HG02973 (cell line): ENCODE measurements around the gene FKBP6.
"Not testable (repeated sequence)": the region's sequence is repeated elsewhere in the genome, so short reads cannot be mapped to it uniquely, and the experiment has no call there.

Experiments
- ATAC-seq: cut with Tn5 transposase; IDR thresholded peaks from one replicate; pipeline ENCODE4 v1.9.1; 2021; ENCODE audit warnings: moderate library complexity; ENCODE audit not compliant: unreplicated experiment

The FKBP6 gene

DNA sequence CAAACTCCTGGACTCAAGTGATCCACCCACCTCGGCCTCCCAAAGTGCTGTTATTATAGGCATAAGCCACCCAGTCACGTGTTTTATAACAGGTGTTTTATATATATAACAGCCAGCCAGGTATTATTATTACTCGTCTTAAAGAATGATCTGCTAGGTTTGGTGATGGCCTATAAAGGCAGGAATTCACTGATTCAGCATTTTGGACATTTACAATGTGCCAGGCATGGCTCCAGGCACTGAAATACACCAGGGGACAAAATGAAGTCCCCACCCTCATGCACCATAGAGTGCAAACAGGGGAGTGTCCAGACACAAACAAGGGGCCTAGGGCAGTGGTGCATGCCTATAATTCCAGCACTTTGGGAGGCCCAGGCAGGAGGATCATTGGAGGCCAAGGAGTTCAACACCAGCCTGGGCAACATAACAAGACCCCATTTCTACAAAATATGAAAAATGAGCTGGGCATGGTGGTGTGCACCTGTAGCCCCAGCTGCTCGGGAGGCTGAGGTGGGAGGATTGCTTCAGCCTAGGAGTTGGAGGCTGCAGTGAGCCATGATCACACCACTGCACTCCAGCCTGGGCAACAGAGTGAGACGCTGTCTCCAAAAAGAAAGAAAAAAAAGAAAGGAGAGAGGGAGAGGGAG lies 4.4 kb upstream of the FKBP6 start:
- ATAC-seq: not testable (repeated sequence)

DNA sequence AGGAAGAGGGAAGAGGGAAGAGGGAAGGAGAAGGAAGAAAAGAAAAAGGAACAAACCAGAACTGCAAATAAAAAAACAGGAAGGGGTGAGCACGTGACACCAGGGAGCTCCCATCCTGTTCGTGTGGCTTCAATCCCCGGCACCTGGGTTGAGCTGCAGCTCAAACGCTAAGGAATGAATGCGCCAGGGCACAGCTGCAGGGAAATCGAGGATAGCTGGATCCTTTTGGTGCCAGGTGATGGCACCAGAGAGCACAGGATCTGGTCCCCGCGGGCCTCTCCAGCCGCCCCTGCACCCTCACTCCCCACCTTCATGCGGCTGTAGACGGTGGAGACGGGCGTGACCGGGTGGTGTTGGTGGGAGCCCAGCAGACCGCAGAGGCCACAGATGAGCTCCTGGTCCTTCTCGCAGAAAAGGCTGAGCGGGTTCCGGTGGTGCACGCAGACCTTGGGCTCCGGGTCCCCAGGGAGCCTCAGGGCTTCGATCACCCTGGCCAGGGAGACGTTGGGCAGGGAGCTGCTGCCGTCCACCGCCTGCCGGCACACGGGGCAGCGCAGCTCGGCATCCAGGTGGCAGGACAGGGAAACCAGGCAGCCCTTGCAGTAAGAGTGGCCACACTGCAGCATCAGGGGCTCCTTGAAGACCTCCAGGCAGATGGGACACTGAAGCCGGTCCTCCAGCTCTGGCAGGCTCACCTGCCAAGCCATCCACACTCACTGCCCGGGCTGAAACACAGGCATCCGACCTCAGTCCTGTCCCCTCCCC lies 3.7 kb upstream of the FKBP6 start:
- ATAC-seq: not testable (repeated sequence)

DNA sequence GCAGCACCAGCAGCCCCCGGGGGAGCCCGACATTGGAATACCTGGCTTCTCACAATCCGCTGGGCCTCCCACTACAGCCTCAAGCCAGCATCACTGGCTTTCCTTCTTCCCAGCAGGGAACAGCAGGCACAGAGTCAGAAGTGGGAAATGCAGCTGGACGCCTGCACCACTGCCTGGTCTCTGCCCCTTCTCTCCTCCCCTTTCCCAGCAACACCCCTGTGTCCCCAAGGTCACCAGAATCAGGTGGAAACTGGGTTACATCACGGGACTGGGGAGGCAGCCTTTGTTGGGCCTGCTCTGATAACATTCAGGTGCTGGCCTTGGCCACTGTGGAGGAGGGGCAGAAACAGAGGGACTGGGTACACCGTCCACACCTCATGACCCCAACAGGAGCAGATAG lies 2.5 kb upstream of the FKBP6 start:
- ATAC-seq: not testable (repeated sequence)

DNA sequence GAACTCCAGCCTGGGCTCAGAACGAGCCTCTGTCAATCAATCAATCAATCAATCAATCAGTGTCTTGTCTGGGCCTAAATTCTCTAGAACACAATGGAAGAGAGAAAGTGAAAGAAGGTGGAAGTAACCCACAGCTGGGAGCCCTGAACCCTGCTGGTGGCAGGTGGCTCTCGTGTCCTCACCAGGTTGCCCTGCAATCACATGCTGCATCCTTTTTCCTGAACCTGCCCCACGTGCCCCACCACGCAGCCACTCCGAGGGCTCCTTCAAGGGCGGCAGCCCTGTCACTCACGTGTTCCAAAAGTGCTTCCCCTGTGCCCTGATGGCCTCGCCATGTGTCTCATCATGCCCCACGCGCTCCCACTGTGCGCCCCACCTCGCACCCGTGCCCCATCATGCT lies 512 bp upstream of the FKBP6 start:
- ATAC-seq: not testable (repeated sequence)

DNA sequence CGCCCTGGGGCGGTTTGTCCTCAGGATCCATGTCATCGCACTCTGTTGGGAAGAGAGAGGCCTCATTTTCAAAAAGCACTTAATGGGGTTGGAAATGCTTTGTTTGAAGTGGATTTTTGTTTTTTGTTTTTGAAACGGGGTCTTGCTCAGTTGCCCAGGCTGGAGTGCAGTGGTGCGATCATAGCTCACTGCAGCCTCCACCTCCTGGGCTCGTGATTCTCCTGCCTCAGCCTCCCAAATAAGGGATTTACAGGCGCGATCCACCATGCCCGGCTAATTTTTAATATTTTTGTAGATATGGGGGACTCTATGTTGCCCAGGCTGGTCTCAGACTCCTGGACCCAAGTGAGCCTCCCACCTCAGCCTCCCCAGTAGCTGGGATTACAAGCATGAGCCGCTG lies 735 bp downstream of the FKBP6 start:
- ATAC-seq: no peak

DNA sequence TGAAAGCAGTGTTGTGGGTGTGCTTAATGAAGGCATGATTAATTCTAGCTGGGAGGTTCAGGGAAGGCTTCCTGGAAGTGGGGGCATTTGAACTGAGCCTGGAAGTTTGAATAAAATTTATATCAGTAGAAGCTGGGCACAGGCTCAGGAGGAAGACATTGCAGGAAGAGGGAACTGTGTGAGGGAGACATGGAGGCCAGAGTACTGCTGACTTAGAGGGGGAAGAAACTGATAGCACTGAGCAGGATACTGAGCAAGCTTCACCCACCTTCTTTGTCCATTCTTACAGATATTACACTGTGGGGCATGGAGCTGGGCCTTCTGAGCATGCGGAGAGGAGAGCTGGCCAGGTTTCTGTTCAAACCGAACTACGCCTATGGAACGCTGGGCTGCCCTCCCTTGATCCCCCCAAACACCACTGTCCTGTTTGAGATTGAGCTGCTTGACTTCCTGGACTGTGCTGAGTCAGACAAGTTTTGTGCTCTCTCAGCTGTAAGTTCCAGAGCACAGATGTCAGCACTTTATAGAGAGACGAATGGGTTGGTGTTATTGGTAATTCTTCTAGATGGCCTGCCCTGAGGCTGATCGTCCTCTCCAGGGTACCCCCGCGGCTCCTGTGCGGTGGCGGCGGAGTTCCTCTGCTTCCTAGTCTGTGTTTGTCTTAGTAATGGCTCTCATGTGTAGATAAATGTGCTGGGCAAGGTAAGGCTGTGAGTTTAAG lies 2.1 kb downstream of the FKBP6 start:
- no peak for ATAC-seq

DNA sequence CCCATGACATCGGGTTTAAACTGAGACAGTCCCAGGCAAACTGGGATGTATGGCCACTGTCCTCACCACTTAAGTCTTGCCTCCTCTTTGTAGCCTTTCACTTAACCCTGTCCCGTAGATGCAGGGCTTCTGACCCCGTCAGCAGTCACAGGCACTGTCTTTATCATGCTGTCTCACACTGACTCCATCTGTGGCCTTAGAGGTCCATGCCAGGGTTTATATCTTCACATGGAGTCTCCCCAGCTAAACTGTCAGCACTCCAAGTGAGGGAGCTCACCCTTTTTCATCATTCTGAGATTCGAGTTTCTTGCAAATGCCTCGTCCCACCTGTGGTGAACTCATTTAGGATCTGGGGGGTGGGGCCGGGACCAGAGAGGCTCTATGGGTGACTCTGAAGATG lies 2.8 kb downstream of the FKBP6 start:
- ATAC-seq: no peak

DNA sequence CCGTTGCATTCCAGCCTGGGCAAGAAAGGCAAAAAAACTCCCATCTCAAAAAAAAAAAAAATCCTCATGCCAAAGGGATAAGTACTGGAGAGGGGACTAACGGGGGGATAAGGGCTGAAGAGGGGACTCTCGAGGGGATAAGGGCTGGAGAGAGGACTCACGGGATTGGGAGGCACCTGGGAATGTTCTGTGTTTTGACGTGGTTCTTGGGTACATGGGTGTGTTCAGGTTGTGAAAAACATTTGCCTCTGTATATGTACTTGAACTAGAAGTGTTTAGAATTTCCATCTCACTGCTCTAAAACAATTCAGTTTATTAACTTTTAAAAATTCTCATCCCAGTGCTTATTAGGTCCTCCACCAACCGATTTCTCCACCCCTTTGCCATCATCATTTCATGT lies 4.5 kb downstream of the FKBP6 start:
- no peak for ATAC-seq

DNA sequence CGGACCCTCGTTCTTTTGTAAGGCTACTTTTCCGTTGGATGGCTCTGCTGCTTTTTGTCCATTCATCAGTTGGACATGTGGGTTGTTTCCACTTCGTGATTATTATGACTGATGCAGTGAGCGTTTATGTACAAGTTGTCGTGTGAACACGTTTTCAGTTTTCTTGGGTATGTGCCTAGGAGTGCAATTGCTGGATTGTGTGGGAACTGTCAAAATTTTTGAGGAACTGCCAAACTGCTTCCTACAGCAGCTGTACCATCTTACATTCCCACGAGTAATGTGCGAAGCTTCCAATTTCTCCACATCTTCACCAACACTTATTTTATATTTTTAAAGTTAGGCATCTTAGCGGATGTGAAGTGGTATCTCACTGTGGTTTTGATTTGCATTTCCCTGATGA lies 10.4 kb downstream of the FKBP6 start:
- ATAC-seq: no peak

DNA sequence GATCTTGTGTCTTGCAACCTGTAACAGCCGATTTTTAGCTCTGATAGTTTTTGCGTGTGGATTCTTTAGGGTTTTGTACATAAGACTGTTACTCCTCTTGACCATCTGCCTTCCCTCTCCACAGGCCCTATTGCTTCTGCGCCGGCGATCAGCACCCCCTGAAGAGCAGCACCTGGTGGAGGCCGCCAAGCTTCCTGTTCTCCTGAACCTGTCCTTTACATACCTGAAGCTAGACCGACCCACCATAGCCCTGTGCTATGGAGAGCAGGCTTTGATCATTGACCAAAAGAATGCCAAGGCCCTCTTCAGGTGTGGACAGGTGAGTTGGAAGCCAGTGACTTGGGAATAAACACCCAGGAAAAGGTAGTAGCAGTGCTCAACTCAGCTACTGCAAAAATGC lies 12.6 kb downstream of the FKBP6 start:
- no peak for ATAC-seq

DNA sequence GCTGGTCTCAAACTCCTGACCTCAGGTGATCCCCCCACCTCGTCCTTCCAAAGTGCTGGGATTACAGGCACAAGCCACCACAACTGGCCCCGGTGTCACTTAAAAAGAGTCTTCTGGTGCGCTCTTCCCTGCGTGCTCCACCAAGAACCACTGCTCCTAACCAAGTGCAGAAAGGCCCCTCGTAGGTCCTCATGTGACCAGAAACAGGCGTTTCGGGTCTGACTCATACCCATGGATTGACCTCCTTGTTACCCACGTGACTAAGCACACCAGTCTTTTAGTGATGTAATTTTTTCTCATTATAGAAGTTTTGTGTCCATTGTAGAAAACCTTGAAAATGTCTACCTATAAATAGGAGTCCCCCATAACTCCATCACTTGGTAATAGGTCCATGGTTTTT lies 13.9 kb downstream of the FKBP6 start:
- no peak for ATAC-seq

DNA sequence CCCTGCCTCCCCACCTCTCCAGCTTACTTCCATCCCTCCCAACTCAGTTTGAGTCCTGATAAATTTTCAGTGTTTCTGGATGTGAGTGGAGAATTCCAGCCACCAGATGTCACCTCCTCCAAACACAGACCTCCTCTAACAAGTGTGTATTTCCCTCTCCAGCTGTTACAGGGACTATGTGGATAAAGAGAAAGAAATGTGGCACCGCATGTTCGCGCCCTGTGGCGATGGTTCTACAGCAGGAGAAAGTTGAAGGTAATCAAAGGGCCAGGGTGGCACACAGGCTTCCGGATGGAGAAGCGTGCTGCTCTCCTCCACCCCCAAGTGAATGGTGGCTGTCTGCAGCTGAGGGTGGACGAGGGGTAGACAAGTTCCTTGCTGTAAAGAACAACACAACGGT lies 14.7 kb downstream of the FKBP6 start:
- no peak for ATAC-seq

DNA sequence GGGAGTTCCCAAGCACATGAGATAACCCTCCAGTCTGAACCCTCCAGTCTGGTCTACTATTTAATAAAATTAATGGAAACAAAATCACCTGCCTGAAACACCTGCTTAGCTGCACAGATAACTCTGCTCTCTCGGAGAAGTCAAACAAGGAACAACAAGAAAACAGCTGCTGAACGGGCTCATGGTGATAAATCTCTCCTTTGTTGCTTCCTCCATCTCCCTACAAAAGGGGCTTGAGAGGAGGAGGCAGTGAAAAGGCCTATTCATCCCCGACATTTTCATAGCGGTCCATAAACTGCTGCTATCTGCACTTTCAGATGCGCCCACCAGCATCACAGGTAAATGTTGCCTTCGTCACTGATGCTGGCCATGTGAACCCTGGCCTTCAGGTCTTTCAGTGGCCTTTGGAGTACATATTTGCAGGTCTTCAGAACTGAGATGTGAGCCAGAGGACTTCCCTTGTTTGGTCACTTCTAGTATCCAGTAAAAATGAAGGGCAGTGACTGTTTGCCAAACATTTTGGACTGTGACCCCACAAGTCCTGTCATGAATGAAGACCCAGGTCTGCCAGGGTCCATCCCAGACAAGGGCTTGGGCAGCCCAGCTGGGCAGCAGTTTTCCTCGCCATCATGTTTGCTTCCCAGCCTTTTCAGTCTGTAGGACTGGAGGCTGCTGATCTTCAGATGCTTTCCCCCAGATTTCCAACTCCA lies 15.9 kb downstream of the FKBP6 start:
- ATAC-seq: no peak

DNA sequence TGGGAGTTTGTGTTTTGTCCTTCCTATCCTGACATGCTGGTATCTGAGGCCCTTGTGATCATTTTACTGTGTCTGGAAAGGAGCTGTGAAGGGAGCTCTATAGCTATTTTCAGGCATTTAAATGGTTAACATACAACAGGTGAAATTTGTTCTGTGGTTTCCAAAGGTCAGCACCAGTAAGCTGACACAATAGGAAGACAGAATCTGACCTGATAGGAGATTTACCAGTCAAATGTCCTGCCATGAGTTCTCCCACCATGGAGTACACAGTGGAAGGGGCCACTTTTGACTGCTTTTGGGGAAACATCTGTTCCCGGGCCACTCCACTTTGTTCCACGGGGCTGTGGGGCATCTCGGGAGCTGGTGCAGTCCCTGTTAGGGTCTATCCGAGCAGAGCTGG lies 17.6 kb downstream of the FKBP6 start:
- no peak for ATAC-seq

DNA sequence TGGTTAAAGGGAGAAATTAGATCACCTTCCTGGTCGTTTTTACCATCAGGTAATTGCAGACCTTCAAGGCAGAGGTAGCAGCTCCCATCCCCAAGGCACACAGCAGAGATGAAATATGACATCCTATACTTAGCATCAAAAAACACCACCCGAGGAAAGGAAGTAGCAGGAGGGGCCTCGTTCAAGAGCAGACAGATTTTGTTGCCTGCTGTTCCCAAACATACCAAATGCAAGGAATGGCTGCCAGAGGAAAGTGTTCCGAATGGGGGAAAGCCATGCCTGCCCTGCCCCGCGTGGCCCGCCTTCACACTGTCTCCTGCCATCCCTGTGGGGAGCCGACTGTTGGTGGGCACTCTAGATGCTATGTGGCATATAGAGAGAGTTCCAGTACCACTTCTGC lies 18.0 kb downstream of the FKBP6 start:
- no peak for ATAC-seq

DNA sequence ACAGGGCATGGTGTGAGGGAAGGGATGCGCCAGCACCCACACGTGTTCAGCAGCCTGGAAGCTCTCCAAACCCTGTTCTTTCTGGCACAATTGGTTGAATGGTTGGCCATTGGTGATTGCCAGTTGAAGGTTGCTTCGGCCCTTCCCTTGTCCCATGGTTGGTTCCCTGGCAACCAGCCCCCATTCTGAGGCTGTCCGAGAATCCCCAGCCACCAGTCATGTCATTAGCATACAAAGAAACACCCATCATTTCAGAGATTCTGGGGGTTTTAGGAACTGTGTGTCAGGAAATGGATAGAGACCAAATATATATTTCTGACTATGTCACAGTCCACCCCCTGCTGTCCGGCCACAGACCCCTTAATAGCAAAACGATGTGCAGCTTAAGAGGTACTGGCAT lies 21.8 kb downstream of the FKBP6 start:
- no peak for ATAC-seq

DNA sequence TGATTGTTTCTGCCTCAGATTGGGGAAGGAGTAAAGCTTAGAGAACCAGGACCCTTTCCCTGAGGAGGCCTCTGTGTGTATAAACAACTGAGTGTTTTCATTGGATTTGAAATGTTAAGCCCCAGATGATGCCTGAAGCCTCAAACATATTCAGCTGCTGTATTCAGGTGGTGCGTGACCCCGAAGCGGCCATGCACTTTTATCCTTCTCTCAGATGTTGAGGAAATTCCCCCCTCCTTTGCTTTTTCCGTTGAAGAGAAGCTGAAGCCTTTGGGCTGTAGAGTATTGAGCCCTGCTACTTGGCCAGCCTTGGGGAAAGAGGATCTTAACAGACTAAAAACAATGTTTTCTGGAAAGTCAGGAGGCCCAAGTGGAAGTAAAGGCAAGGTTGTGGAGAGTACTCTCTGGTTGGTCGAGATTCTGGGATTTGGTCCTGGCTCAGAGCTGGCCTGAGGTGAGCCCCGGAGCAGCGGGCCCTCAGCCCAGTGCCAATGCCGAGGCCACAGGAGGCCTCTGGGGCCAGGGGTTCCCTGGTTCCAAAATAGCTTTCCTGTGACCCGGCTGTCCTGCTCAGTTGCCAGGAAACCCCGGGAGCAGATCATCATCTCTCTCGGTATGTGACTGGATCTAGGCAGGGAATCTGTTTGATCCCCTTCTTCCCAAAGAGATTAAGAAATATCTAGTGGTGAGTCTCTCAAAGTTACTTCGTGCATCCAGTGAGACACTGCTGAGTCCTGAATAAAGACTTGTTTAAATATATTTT lies 22.5 kb downstream of the FKBP6 start:
- no peak for ATAC-seq

DNA sequence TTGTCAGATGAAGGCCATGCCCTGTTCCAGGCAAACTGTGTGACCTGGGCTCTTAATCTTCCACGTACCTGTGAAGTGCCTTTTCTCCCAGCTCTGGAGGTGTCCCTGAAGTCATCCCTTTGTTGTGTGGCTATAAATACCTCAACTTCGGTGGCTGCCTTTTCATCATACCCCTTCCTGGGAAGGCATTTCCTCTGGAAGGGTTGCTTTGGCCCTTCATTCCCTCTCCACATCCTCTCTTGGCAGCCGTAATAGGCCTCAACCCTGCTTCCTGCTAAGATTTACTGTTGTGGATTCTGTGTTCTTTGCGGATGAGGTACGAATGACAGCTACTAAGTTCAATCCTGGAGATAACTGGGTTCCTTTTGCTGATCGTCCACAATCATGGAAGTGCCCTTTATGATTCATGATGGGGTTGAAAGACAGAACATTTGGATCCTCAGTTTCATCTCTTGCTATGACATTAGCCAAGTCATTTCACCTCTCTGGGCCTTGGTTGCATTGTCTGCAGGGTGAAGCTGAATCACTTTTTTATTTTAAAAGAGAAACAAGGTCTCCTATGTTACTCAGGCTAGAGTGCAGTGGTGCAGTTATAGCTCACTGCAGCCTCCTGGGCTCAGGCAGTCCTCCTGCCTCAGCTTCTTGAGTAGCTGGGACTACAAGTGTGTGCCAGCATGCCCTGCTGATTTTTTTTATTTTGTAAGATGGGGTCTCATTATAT lies 23.6 kb downstream of the FKBP6 start:
- ATAC-seq: no peak

DNA sequence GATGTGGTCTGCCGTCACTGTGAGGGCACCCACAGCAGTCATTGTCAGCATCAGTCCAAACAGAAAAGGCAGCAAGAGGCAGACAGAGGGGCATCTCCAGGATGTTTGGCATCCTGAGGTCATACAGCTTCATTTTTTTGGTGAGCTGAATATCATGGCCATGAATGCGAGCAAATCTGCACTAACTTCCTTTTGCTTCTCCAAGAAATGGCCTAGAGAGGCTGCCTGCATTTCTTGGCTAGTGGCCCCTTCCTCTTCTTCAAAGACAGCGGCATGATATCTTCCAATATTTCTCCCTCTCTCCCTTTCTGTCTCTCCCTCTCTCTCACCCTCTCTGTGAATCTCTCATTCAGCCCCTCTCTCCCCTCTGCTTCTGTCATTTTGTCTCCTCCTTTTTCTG lies 24.8 kb downstream of the FKBP6 start:
- ATAC-seq: no peak

DNA sequence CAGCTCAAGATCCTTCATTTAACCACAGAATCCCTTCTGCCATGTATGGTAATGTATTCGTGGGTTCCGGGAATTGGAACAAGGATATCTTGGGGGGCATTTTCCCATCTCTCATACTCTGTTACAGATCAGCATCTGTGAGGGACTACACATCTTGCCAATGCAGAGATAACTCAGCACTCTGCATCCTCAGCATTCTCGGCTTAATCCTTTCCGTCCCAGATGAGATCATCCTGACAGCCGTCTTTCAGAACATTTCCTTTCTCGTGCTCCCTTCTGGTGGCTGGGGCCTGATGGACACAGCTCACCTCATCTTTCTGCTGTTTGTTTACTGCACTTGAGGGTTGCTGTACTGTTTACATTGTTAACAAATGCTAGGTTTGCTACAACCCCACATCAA lies 25.3 kb downstream of the FKBP6 start:
- no peak for ATAC-seq
